ENCODE results near the gene FGF3.

DNA sequence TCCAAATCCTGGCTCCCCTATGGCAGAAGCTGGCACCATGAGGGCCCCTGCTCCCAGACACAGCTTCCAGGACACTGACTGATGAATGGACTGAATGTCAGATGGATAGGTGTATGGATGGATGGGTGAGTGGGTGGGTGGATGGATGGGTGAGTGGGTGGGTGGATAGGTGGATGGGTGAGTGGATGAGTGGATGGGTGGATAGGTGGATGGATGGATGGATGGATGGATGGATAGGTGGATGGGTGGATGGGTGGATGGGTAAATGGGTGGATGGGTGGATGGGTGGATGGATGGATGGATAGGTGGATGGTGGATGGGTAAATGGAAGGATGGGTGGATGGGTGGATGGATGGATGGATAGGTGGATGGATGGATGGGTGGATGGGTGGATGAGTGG lies 4.3 kb downstream of the FGF3 start:
- no peak for TF ChIP-seq CTCF (conservative IDR thresholded peaks at IDR 0.05 in 1 of 2, IDR thresholded peaks at IDR 0.05 in 1 of 2; ENCODE audit: extremely low read depth in 1 of 2, insufficient read depth in 1 of 2, low read depth in 1 of 2, low read length in 2 of 2)
- no peak for TF ChIP-seq EZH2 (IDR thresholded peaks at IDR 0.05; ENCODE audit: borderline replicate concordance, low read length)
